Measurements from ENCODE around the gene UBC.
A peak's percentile ranks its signal among the peaks of the same experiment; 100 is the strongest.
"Not testable (repeated sequence)": the region's sequence is repeated elsewhere in the genome, so short reads cannot be mapped to it uniquely, and the experiment has no call there.

UBC gene

DNA sequence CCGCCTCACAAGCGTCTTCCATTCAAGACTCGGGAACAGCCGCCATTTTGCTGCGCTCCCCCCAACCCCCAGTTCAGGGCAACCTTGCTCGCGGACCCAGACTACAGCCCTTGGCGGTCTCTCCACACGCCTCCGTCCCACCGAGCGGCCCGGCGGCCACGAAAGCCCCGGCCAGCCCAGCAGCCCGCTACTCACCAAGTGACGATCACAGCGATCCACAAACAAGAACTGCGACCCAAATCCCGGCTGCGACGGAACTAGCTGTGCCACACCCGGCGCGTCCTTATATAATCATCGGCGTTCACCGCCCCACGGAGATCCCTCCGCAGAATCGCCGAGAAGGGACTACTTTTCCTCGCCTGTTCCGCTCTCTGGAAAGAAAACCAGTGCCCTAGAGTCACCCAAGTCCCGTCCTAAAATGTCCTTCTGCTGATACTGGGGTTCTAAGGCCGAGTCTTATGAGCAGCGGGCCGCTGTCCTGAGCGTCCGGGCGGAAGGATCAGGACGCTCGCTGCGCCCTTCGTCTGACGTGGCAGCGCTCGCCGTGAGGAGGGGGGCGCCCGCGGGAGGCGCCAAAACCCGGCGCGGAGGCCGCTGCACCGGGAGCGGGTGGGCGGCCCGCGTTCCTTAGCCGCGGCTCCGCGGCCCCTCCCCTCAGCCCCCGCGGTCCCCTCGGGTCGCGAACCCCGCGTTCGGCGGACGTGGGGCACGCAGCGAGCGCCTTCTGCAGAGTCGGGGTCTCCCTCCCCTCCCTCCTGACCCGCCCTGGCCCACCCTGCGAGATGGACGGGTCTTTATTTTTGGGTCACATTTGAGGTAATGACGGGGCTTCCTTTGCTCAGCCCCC is at the start of gene UBC:
Gene UBC (minus strand): TSS at position 259 of the 847 bp plus-strand sequence. CDS start 879 bp downstream, outside the sequence.
- DNase-seq (ENCODE audit: low read depth) = peak; percentile 89

DNA sequence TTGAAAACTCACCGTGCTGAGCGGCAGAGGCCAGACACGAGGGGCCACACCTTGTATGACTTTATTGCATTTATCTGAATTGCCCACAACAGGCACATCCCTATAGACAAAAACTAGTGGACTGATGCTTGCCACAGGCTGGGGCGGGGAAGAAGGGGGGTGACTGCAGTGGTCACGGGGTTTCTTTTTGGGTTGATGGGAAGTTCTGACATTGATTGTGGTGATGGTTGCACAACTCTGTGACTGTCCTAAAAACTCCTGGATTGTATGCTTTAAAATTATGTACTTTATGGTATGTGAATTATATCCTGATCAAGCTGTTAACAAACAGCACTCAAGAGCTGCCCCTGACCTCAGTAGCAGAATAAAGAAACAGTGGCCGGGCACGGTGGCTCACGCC is 48.8 kb upstream of the UBC start:
- no peak for DNase-seq (ENCODE audit: low read depth)

DNA sequence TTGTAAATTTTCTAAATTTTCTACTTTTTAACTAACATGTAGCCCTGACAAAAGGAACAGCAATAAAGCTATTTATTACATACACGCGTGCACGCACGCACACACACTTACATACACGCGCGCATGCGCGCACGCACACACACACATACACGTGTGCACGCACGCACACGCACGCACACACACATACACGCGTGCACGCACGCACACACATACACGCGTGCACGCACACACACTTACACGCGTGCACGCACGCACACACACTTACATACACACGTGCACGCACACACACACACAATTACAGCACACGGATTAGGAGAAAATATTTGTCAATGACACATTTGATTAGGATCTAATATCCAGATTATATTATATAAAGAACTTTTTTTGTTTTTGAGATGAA is 46.6 kb upstream of the UBC start:
- DNase-seq (ENCODE audit: low read depth) = no peak

DNA sequence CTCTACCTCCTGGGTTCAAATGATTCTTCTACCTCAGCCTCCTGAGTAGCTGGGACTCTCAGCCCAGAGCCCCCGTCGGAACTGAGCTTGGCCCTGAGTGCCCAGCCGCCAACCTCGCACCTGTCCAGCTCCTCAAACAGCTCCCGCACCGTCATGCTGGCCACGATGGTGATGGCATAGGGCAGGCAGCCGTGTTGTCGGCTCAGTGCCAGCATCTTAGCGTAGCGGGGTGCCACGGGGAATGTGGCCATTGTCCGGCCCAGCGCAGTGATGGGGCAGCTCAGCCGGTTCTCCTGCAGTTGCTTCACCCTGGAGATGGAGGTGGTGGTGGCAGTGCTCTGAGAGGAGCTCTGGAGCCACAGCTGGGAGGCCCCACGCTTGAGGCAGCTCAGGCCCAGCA is 42.1 kb upstream of the UBC start:
- no peak for DNase-seq (ENCODE audit: low read depth)

DNA sequence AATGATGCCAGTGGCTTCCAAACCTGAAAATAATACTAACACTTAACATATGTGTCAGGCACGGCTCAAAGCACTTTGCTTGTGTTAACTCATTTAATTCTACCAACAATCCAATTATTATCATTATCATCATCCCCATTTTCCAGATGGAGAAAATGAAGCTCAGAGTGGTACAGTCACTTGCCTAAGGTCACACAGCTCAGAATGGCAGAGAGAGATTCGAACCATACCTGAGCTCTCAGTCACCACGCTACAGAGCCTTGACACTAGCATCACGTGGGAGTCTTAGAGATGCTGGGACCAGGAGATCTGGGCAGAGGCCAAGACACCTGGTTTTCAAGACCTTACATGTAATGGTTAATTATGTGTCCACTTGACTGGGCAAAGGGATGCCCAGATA is 40.3 kb upstream of the UBC start:
- DNase-seq (ENCODE audit: low read depth) = no peak

DNA sequence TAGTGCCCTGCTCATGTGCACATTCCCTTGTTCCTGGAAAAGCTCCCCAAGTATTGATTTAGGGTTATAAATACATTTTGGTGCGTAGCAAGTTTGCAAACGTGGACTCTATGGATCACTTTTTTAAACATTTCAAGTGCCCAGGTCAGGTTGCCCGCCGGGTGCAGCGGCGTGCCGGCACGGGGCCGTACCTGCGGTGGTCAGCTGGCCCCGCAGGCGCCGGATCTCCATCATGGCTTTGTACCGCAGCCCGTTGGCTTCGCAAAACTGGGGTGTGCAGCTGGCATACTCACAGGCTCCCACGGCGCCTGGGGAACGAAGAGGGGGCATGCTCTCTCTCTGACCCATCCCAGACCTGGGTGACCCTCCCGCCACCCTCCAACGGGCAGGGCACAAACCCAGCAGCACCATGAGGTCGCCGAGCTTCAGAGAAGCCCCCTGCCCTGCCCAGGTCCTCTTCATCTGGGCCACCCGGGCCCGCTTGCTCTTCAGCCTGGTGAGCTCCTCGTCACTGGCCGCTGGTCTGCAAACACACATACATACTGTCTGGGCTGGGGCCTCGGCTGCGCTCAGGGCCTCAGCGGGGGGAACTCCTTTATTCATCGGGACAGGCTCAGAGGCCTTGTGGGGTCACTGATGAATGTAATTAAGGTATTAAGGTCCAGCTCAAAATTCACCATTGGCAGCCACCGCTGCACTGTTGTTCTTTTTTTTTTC is 39.4 kb upstream of the UBC start:
- DNase-seq (ENCODE audit: low read depth) = no peak

DNA sequence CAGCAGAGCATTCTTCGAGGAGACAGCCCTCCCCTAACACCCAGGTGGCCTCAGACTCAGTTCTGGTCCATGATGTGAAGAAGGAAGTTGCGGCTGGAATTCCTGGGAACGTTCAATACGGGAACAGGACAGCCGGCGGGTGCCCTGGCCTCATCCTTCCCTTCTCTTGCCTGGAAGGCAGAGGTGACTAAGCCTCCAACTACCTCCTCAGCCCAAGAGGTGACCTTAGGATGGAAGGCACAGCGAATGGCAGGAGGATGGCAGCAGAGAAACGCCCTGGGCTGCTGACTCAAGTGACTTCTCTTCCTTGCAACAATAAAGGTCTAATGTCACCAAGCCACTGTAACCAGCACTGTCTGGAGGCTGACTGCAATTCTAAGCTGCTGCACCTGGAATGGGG is 38.4 kb upstream of the UBC start:
- no peak for DNase-seq (ENCODE audit: low read depth)

DNA sequence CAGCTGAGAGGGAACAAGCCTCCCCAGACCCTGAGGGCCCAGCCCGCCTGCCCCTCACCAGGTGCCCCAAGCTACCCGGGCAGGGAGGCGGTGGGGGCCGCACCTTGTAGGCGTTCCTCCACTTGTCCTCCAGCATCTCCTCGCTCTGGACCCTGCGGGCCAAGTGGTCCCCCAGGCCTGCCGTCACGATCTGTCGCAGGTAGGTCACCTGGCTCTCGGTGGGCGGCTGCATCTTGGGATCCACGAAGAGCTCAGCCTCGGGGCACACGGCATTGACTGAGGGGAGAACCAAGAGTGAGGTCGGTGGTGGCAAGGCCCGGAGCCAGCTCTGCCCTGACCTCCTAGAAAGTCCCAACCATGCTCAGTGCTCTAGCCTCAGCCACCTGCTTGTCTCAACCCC is 37.8 kb upstream of the UBC start:
- DNase-seq (ENCODE audit: low read depth) = no peak

DNA sequence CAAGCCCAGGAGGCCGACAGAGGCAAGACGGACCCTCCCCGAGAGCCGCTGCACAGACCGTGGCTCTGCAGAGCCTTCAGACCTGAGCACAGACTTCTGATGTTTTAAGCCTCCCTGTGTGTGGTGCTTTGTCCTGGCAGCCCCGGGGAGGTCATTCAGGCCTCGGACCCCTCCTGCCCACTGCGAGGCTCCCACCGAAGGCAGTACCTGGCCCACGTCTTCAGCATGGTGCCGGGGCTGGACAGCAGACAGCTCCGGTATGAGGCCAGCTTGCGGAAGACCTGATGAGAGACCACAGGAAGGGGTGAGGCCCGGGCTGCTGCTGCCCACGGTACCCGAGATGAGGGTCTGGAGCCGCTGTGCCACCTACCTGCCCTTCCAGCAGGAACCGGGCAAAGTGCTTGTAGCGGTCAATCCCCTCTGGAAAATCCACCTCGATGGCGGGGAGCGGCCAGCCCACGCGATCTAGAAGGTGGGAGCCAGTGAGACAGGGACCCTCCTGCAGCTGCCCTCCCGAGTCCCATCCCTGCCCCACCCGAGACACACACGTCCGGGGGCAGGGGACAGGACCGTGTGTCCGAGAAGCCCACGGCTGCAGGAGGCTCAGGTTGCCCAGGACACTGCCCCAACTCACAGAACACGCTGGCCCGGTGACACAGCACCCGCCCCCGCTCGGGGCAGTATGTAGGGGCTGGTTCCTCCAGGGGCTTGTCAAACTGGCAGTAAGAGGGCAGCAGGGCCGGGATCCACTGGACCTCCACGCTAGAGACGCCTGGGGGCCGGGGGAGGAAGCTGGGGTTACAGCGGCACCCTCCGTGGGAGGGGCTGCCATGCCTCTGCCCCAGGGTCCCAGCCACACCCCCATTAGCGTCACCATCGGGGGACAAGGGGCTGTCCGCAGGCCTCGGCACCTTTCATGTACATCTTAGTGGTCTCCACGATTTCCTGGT is 35.6 kb upstream of the UBC start:
- no peak for DNase-seq (ENCODE audit: low read depth)

DNA sequence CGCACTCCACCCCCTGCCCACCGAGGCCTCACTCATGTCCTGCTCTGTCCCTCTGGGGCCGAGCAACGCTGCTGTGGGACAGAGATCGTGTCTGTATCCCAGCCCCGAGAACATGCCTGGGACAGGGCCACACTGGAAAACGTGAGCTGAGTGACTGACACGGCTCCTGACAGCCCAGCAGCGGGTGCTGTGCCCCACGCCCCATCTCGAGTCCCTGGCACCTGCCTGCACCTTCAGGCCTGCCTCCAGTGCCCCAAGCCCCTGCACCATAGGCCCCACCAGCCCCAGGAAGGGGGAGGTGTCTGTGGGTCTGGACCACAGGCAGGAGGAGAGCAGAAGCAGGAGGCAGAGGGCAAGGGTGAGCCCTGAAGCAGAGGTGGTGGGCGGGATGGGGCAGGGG is 34.6 kb upstream of the UBC start:
- no peak for DNase-seq (ENCODE audit: low read depth)

DNA sequence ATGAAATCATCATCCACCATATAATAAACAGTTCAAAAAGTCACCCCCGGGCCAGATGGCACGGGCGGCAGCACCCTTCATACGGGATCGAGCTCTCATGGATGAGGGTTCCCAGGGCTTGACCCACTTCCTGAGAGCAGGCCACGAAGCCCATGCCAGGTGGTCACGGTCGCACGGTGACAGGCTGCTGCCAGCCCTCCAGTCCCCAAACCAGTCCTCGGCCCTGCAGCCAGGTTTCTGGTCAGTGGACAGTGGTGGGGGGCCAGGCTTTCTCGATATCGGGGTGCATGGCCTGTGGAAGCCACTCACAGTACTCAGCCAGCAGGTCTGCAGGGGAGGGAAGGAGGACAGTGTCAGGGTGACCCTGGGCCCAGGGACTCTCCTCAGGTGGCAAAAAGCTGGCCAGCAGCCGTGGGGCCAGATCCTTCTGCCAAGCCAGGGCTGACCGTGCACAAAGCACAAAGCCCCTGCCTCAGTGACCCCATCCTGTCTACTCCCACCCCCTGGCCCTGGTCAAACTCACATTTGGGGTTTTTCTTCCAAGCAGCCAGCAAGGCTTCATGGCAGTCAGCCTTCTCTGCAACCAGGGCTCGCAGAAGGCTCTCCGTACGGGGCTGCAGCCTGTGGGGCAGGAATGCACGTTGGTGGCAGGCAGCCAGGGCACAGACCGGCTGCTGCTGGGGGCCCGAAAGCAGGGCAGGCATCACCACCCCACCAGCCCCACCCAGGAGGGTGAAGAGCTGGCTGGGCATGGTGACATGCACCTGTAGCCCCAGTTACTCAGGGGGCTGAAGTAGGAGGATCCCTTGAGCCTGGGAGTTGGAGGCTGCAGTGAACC is 33.3 kb upstream of the UBC start:
- no peak for DNase-seq (ENCODE audit: low read depth)

DNA sequence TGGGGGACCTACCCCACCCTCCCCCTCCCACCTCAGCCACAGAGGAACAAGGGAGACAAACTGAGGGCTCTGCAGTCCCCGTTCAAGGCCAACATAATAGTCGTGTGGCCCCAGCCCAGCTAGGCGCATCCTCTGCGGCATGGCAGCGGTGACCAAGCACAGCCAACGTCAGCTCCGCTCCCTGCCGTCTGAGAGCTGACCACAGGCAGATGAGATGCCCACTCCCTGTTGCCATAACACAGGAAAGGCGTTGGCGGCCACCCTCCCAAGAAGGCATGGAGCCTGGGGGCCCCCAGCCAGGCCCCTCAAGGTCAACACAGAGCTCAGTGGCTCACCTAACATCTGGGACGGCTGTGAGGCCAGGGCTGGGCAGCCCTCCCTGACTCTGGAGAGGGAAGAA is 32.6 kb upstream of the UBC start:
- DNase-seq (ENCODE audit: low read depth) = no peak

DNA sequence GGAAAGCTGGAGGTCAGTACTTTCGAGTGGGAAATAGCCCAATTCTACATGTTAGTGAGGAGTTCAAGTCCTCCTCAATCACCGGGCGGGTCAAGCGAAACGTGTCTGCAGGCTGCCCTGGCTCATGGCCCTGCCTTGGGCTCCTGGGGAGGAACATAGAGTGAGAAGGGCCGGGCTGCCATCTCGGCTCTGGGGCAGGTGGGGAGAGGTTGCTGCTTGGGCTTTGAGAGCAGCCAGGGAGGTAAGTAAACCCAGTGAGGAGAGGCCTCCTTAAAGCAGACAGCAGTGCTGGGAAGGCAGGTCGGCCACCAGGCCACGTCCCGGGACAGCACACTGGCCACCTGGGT is 32.0 kb upstream of the UBC start:
- no peak for DNase-seq (ENCODE audit: low read depth)

DNA sequence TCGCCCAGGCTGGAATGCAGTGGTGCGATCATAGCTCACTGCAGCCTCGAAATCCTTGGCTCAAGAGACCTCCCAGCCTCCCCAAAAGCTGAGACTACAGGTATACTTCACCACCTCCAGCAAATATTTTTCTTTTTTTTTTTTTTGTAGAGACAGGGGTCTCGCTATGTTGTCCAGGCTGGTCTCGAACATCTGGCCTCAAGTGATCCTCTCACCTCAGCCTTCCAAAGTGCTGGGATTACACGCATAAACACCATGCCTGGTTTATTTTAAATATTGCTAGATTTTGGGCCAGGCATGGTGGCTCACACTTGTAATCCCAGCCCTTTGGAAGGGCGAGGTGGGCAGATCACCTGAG is 26.7 kb upstream of the UBC start:
- DNase-seq (ENCODE audit: low read depth) = no peak

DNA sequence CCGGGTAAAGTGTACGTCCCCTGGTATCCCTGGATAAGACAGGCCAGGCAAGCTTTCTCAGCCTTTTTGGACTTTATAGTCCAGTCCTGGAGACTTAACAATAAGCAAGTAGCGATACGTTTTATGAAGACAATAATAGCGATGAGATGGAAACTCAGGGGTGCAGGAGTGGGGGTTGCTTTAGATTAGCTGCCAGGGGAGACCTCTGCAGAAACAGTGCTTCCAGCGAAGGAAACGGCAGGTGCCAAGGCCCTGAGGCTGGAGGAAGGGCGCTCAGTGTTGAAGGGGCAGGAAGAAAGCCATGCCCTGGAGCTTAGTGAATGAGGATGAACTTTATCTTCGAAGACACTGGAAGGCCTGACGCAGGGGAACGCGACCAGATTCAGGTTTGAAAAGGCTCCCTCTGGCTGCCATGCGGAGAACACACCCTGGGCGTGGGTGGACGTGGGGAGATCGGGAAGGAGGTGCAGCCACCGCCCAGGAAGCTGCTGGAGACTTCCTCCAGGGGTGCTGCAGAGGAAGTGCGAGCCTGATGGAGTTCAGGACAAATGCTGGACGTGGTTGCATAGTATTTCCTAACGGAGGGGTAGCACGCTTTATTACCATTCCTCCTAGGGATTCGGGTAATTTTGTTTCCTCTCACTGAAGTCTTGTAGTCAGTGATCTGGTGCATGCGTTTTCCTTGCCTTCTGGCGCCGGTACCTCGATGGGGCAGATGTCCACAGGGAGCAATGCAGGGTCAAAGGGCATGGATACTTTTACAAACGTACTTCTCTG is 26.1 kb upstream of the UBC start:
- DNase-seq (ENCODE audit: low read depth) = peak; percentile 74

DNA sequence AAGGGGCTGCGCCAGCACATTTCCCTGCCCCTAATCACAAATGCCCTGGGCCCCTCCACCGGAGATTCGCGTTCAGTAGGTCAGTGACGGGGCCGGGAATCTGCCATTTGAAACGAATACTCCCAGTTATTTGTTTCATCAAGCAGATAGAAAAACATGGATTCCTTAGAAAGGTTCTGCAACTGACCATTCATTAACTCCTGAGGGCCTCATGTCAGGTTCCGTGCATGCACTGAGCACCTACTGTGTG is 25.6 kb upstream of the UBC start:
- no peak for DNase-seq (ENCODE audit: low read depth)

DNA sequence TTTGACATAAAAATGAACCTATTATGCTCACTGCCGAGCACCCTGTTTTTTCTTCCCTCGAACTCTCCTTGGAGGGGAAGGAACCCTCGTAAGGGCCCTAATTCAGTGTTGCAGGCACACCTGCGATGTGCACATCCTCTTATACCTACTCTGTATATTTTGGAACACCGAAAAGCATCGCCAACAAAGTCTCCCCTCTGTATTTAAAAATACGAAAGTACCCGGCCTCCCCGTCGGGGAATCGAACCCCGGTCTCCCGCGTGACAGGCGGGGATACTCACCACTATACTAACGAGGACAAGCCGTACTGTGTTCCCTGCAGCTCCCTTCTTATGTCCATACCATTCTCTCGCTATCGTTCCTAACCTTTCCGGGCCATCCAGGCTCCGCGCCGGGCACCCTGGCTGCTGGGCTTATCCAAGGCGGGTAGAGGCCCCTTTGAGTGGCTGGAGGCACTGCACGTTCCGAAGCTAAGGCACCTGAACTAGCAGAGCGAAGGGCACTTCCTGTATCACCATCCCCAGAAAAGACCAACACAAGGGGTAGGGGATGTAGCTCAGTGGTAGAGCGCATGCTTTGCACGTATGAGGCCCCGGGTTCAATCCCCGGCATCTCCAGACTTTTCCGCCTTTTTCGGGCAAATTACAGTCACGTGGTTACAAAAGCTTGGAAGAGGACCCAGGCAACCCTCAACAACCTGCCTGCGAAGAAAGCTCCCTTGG is 25.1 kb upstream of the UBC start:
- DNase-seq (ENCODE audit: low read depth) = peak; percentile 93

DNA sequence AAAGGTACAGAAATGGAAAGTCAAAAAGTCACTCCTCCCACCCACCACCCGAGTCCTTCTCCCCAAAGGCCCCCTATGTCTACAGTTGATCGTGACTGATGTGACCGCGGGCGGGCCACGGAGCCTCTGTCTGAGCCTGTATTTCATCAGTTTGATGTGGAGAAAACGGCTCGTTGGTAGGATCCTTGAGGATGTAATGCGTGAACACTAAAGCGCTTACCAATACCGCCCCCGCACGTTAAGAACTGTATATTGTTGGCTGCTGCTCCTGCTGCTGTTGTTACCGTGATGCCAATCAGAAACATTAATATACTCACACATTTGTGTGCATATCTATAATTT is 24.6 kb upstream of the UBC start:
- DNase-seq (ENCODE audit: low read depth) = no peak

DNA sequence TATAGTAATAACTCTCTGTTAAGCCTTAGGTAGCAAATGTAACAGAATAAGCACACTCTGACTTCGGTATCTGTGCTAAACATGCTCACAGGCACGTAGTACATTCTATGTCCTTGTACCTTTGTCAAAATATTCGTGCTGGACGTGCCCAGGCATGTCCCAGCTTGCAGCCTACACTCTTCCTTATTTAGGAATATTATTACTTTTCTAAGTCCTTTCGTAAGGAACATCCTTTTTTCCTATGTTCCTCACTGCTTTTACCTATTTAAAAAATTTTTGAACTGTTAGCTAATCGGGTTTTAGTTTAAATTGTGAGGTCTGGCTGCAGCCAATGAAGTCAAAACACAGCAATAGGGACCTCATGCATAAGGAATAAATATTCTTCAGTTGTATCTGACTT is 24.1 kb upstream of the UBC start:
- peak; percentile 33 for DNase-seq (ENCODE audit: low read depth)

DNA sequence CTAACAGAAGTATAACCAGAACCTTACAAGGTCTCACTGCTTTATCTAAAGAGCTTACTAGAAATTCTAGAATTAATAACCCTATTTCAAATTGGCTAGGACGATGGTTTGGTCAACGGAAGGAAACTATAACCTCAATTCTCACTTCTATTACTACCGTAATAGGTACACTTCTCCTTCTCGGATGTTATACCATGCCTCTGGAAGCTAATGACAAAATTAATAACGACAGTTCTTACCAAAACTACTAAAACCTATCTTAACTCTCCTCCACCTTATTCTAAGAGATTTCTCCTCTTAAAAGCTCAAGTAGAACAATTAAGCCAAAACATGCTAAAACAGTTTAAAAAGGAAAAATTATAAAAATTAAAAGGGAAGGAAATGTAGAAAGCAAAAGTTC is 23.7 kb upstream of the UBC start:
- DNase-seq (ENCODE audit: low read depth) = no peak

DNA sequence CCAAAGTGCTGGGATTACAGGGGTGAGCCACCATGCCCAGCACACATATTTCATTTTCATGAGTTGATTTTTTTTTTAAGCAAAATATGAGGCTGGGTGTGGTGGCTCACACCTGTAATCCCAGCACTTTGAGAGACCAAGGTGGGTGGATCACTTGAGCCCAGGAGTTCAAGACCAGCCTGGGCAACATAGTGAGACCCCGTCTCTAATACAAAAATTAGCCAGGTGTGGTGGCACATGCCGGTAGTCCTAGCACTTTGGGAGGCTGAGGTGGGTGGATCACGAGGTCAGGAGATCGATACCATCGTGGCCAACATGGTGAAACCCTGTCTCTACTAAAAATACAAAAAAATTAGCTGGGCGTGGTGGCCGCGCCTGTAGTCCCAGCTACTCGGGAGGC is 17.1 kb upstream of the UBC start:
- not testable (repeated sequence) for DNase-seq (ENCODE audit: low read depth)
